DOHH2 (cell line): Measurements from ENCODE around the gene LHX6.
A peak's percentile ranks its signal among the peaks of the same experiment; 100 is the strongest.

Experiments
- H3F3A ChIP-seq: fragments of 200-600 bp; sonication (generic), shearing (Covaris generic); 2 replicates; pipeline ENCODE4 v1.6.0; 2016; ENCODE audit warnings: antibody characterized with exemption, mild to moderate bottlenecking; ENCODE audit not compliant: control insufficient read depth, insufficient read depth
- H3K27ac ChIP-seq: fragments of 200-600 bp; sonication (generic); 2 replicates; pipeline ENCODE4 v1.5.1; 2014; ENCODE audit warnings: low read depth, mild to moderate bottlenecking, low read length, moderate library complexity
- H3K27me3 ChIP-seq: fragments of 200-600 bp; sonication (generic); 2 replicates; pipeline ENCODE4 v1.6.1; 2014; ENCODE audit warnings: mild to moderate bottlenecking, low read length, mixed read lengths; ENCODE audit not compliant: control insufficient read depth
- H3K36me3 ChIP-seq: fragments of 200-600 bp; sonication (generic); 2 replicates; pipeline ENCODE4 v1.6.1; 2014; ENCODE audit warnings: mild to moderate bottlenecking, low read length, moderate library complexity, mixed read lengths; ENCODE audit not compliant: control insufficient read depth
- H3K4me1 ChIP-seq: fragments of 200-600 bp; sonication (generic); 2 replicates; pipeline ENCODE4 v1.6.1; 2014; ENCODE audit warnings: mild to moderate bottlenecking, low read length, mixed read lengths; ENCODE audit not compliant: control insufficient read depth
- H3K4me2 ChIP-seq: fragments of 200-600 bp; sonication (generic); 2 replicates; pipeline ENCODE4 v1.6.0; 2014; ENCODE audit warnings: mild to moderate bottlenecking, low read length, moderate library complexity
- H3K4me3 ChIP-seq: fragments of 200-600 bp; sonication (generic); 2 replicates; pipeline ENCODE4 v1.5.1; 2014; ENCODE audit warnings: mild to moderate bottlenecking, low read length, mixed read lengths
- H3K79me2 ChIP-seq: fragments of 200-600 bp; sonication (generic); 2 replicates; pipeline ENCODE4 v1.6.1; 2014; ENCODE audit warnings: mild to moderate bottlenecking, low read length, mixed read lengths; ENCODE audit not compliant: control insufficient read depth
- H3K9me2 ChIP-seq: fragments of 200-600 bp; sonication (generic); replicated peaks from 2 replicates; pipeline ENCODE4 v1.6.1; 2014; ENCODE audit warnings: mild to moderate bottlenecking, low read length, mixed read lengths; ENCODE audit not compliant: control insufficient read depth
- H3K9me3 ChIP-seq: fragments of 200-600 bp; sonication (generic); 2 replicates; pipeline ENCODE4 v1.6.1; 2014; ENCODE audit warnings: antibody characterized with exemption, low read length, mixed read lengths; ENCODE audit not compliant: control insufficient read depth, insufficient read depth
- H4K20me1 ChIP-seq: fragments of 200-600 bp; sonication (generic); 2 replicates; pipeline ENCODE4 v1.6.0; 2014; ENCODE audit warnings: low read depth, mild to moderate bottlenecking, antibody characterized with exemption, low read length, moderate library complexity; ENCODE audit not compliant: control insufficient read depth, insufficient read depth
- EZH2phosphoT487 ChIP-seq: fragments of 200-600 bp; sonication (generic); IDR thresholded peaks from 2 replicates; pipeline ENCODE4 v1.6.1; 2017; ENCODE audit warnings: borderline replicate concordance, mild to moderate bottlenecking, antibody characterized with exemption, low read length, moderate library complexity, mixed read lengths
- TF ChIP-seq, protein P1 (sequence below): fragments of 200-600 bp; sonication (generic); IDR thresholded peaks from one replicate; pipeline ENCODE4 v1.5.1; 2014; ENCODE audit warnings: antibody characterized with exemption, mild to moderate bottlenecking, low read depth, low read length; ENCODE audit not compliant: poor library complexity, severe bottlenecking

Gene LHX6

DNA sequence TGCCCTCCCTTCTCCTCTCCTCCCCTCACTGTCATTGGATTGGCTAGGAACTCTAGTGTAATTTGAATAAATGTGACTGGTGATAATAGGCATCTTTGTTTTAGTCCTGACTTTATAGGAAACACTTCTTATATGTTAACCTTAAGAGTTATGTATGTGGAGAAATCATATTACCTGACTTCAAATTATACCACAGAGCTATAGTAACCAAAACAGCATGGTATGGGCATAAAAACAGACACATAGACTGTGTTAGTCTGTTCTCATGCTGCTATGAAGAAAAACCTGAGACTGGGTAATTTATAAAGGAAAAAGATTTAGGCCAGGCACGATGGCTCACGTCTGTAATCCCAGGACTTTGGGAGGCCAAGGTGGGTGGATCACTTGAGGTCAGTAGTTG, 45.3 kb upstream of the LHX6 start:
- Histone ChIP-seq H3K9me3 (peaks cover 19% of the 10 kb centered on the region), H3K27me3 (no peaks in the 10 kb centered on the region), H3K36me3 (peaks cover 88% of the 10 kb centered on the region), H3K27ac (no peak overlapping the region), H4K20me1 (no peaks in the 10 kb centered on the region), H3K79me2 (peaks cover 99% of the 10 kb centered on the region), H3K4me1 (no peaks in the 10 kb centered on the region; the same call in none of the 2 replicates), H3K9me2 (no peaks in the 10 kb centered on the region), H3F3A (peaks cover 3% of the 10 kb centered on the region; the same call in 1 of the 2 replicates), H3K4me3 (no peak overlapping the region), H3K4me2 (no peak overlapping the region)
- no peak for TF ChIP-seq EZH2phosphoT487
- TF ChIP-seq, protein P1, sequence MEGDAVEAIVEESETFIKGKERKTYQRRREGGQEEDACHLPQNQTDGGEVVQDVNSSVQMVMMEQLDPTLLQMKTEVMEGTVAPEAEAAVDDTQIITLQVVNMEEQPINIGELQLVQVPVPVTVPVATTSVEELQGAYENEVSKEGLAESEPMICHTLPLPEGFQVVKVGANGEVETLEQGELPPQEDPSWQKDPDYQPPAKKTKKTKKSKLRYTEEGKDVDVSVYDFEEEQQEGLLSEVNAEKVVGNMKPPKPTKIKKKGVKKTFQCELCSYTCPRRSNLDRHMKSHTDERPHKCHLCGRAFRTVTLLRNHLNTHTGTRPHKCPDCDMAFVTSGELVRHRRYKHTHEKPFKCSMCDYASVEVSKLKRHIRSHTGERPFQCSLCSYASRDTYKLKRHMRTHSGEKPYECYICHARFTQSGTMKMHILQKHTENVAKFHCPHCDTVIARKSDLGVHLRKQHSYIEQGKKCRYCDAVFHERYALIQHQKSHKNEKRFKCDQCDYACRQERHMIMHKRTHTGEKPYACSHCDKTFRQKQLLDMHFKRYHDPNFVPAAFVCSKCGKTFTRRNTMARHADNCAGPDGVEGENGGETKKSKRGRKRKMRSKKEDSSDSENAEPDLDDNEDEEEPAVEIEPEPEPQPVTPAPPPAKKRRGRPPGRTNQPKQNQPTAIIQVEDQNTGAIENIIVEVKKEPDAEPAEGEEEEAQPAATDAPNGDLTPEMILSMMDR: no peak

DNA sequence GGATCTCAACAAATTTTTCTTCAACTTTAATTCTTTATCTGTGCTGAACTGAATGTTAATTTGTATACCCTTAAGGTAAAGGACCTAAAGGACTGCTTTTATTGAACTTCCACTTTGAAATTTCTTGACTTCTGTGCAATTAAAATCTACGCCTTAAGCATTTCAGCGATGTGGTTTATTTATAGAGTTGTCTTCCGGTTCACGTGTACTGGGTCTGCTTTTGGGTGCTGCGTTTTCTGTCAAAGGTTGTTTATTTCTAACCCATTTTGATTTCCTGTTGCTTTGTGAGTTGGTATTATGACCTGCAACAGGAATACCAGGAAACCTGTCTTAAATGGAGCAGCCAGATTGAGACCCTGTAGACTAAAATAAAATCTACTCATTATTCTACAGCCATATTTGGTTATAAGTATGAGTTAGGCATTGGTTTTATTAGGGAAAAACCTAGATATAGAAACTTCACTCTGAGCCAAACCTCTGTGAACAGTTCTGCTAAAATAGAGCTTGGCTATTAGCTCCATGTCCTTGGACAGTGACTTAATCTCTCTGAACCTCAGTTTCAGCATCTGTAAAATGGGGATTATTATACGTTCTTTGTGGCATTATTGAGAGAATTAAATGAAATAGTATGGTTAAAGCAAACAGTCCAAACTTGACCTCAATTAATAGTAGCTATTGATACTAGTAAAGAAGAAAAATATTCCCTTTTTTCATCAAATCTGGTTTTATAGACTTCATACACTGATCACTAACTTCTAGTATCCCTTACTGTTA, 39.5 kb upstream of the LHX6 start:
- H3K27ac ChIP-seq: peak overlapping the region; percentile 94
- H3K79me2 ChIP-seq: peaks cover 99% of the 10 kb centered on the region
- H3K27me3 ChIP-seq: no peaks in the 10 kb centered on the region
- H3K4me3 ChIP-seq: peak overlapping the region; percentile 71
- H3F3A ChIP-seq: peaks cover 16% of the 10 kb centered on the region
- H3K4me1 ChIP-seq: peaks cover 38% of the 10 kb centered on the region
- H4K20me1 ChIP-seq: no peaks in the 10 kb centered on the region
- H3K36me3 ChIP-seq: peaks cover 60% of the 10 kb centered on the region
- peak overlapping the region; percentile 89 for H3K4me2 ChIP-seq
- H3K9me3 ChIP-seq: peaks cover 5% of the 10 kb centered on the region; the same call in 1 of the 2 replicates
- no peaks in the 10 kb centered on the region for H3K9me2 ChIP-seq
- no peak for TF ChIP-seq EZH2phosphoT487
- TF ChIP-seq, protein P1: no peak

DNA sequence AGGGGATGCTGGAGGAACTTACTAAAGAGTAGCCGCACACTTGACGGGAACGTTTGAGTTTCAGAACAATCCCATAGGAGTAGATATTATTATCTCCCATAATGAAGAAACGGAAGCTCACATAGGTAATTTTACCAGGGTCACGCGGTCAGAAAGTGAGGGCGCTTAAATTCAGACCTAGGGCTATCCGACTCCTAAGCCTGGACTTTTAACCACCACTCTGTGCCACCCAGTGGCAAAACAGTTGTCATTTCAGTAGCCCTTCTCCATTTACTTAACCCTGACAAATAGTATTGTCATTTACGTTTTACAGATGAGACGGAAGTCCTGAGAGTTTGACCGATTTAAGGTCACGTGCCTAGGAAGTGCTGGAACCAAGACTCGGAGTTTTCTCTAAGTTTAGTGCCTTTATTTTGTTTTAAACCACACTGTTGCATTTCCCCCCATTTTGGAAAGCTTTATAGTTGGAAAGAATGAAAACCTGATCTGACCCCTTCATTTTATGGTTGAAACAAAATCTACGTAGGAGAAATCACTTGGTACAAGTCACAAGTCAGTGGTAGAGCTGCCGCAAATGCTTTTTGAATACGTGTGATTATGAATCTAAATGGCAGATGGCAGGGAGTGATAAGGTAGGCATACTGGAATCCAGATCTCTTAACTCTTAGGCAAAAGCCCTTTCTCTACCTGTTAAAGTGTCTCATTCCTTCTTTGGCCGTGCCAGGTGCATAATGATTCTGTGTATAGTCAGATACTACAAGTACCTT, 36.6 kb upstream of the LHX6 start:
- Histone ChIP-seq H3K4me2 (peak overlapping the region; percentile 91), H3K79me2 (peaks cover 100% of the 10 kb centered on the region), H3F3A (peaks cover 16% of the 10 kb centered on the region), H3K27ac (peak overlapping the region; percentile 93), H3K36me3 (peaks cover 61% of the 10 kb centered on the region), H4K20me1 (no peaks in the 10 kb centered on the region), H3K9me3 (no peaks in the 10 kb centered on the region), H3K27me3 (no peaks in the 10 kb centered on the region), H3K9me2 (no peaks in the 10 kb centered on the region), H3K4me1 (peaks cover 50% of the 10 kb centered on the region), H3K4me3 (peak overlapping the region; percentile 85)
- TF ChIP-seq, protein P1: peak; percentile 43
- TF ChIP-seq EZH2phosphoT487: no peak
